HepG2 (cell line): ENCODE data around the gene DCP2. TPM values are rescaled to one million over a fixed set of nuclear protein-coding genes. Genes with fewer than 3 reads are reported as not detected.

ENCODE experiments used
- ATAD3A ChIP-seq: sonication (generic); formaldehyde crosslinking; IDR thresholded peaks from 2 replicates; pipeline ENCODE4 v1.4.0; 2020; ENCODE audit warnings: missing genetic modification reagents
- GATA4 ChIP-seq: sonication (generic); IDR thresholded peaks from 2 replicates; pipeline ENCODE4 v1.6.1; 2016; ENCODE audit warnings: antibody characterized with exemption, low read depth, borderline replicate concordance
- HDAC6 ChIP-seq: fragments of 200-600 bp; sonication (generic); IDR thresholded peaks from 2 replicates; pipeline ENCODE4 v1.7.0; 2017; ENCODE audit warnings: mild to moderate bottlenecking, antibody characterized with exemption, low read length, low read depth
- KLF11 ChIP-seq: IDR thresholded peaks from 2 replicates; pipeline ENCODE4 v1.6.1; 2016; ENCODE audit warnings: missing compliant biosample characterization
- LRRFIP1 ChIP-seq: sonication (generic); formaldehyde crosslinking; conservative IDR thresholded peaks from 2 replicates; pipeline ENCODE4 v1.4.0; 2020; ENCODE audit warnings: missing genetic modification reagents
- NFATC3 ChIP-seq: sonication (generic); formaldehyde crosslinking; IDR thresholded peaks from 2 replicates; pipeline ENCODE4 v1.5.1; 2020; ENCODE audit warnings: mild to moderate bottlenecking, missing genetic modification reagents
- PAF1 ChIP-seq: IDR thresholded peaks from 2 replicates; pipeline ENCODE4 v1.6.1; 2016; ENCODE audit warnings: missing genetic modification reagents, missing compliant biosample characterization
- REST ChIP-seq, 2 experiments: IDR thresholded peaks; 2 replicates each; pipeline ENCODE4 v1.6.1; 2011 to 2012; ENCODE audit warnings: low read length in 2 of 2, borderline replicate concordance in 1 of 2, low read depth in 1 of 2, mild to moderate bottlenecking in 1 of 2, moderate library complexity in 1 of 2
- SETDB1 ChIP-seq: sonication (generic); formaldehyde crosslinking; IDR thresholded peaks from 2 replicates; pipeline ENCODE4 v1.5.1; 2020; ENCODE audit warnings: missing genetic modification reagents, mild to moderate bottlenecking, borderline replicate concordance
- SMYD3 ChIP-seq: sonication (generic); formaldehyde crosslinking; IDR thresholded peaks from 2 replicates; pipeline ENCODE4 v1.8.1; 2023; ENCODE audit warnings: mild to moderate bottlenecking, missing genetic modification reagents
- SP1 ChIP-seq, 2 experiments: fragments of 450-650 bp in 1 of 2; sonication (generic) in 1 of 2; formaldehyde crosslinking in 1 of 2; IDR thresholded peaks; 2 replicates each; pipeline versions ENCODE4 v1.4.0 to v1.6.1; 2016 to 2020; ENCODE audit warnings: missing genetic modification reagents in 1 of 2
- SRF ChIP-seq: IDR thresholded peaks from 2 replicates; pipeline ENCODE4 v1.6.1; 2011; ENCODE audit warnings: mild to moderate bottlenecking, low read depth, low read length, moderate library complexity
- U2AF1 ChIP-seq: fragments of 200-400 bp; formaldehyde crosslinking; optimal IDR thresholded peaks from 2 replicates; pipeline ENCODE3; 2017; ENCODE audit warnings: mild to moderate bottlenecking, low read depth, low read length
- ZBTB3 ChIP-seq: sonication (generic); formaldehyde crosslinking; IDR thresholded peaks from 2 replicates; pipeline ENCODE4 v1.4.0; 2020; ENCODE audit warnings: low read depth, mild to moderate bottlenecking, moderate library complexity, missing genetic modification reagents, borderline replicate concordance
- ZC3H13 ChIP-seq: sonication (generic); formaldehyde crosslinking; IDR thresholded peaks from 2 replicates; pipeline ENCODE4 v1.8.1; 2023; ENCODE audit warnings: mild to moderate bottlenecking, missing genetic modification reagents, moderate library complexity
- ZNF275 ChIP-seq: sonication (generic); formaldehyde crosslinking; IDR thresholded peaks from 2 replicates; pipeline ENCODE4 v1.8.0; 2022; ENCODE audit warnings: missing genetic modification reagents, mild to moderate bottlenecking, inconsistent platforms, borderline replicate concordance
- ZNF512B ChIP-seq: sonication (generic); formaldehyde crosslinking; IDR thresholded peaks from 2 replicates; pipeline ENCODE4 v1.5.1; 2020; ENCODE audit warnings: missing genetic modification reagents, mild to moderate bottlenecking, borderline replicate concordance
- ZNF572 ChIP-seq: sonication (generic); formaldehyde crosslinking; IDR thresholded peaks from 2 replicates; pipeline ENCODE4 v1.5.1; 2020; ENCODE audit warnings: mild to moderate bottlenecking, missing genetic modification reagents
- polyA plus RNA-seq, 8 experiments: library from polyadenylated mRNA; depleted of rRNA in 3 of 8; stranded (reverse) in 7 of 8; unstranded in 1 of 8; fragments of >200 nt; fragmentation: Illumina TruSeq in 4 of 8; extraction: Trizol in 4 of 8; gene quantifications; 2 replicates each; pipeline versions ENCODE4 v1.2.1 to v1.2.3, GENCODE V29; 2011 to 2016; ENCODE audit warnings: low read depth in 4 of 8, missing spikeins in 1 of 8, mixed read lengths in 1 of 8; ENCODE audit not compliant: insufficient read depth in 1 of 8
- total RNA-seq, 5 experiments: library from RNA; depleted of rRNA; stranded (reverse); fragments of >200 nt; fragmentation: Illumina TruSeq; extraction: Trizol; gene quantifications; 2 replicates each; pipeline ENCODE4 v1.2.3, GENCODE V29; 2016; ENCODE audit warnings: low read depth in 1 of 5

Gene DCP2
- total and polyA plus RNA-seq, 2 of the 13 experiments (the other 11 are each of a cell fraction or from before 2014, with no cell fraction given) = 16.2 to 63.4 TPM

GRCh38 chr5:112976432-112977309, at the start of gene DCP2 (continued):
- peak in 1 of 2 experiments; percentile 47; a peak in 2 of 4 replicates for TF ChIP-seq REST (IDR thresholded peaks at IDR 0.05; ENCODE audit: borderline replicate concordance in 1 of 2, low read depth in 1 of 2, low read length in 2 of 2)
- no peak for TF ChIP-seq ATAD3A
- no peak; the same call in 1 of the 2 replicates for TF ChIP-seq KLF11 (CRISPR knock-in tag)
- no peak for TF ChIP-seq SETDB1
- no peak for TF ChIP-seq U2AF1
- no peak for TF ChIP-seq ZNF572
- TF ChIP-seq GATA4 = peak; percentile 18; the same call in 1 of the 2 replicates
- 0 out of 2 replicates have a peak, but pooled peaks have one; percentile 45 for TF ChIP-seq SP1 (IDR thresholded peaks at IDR 0.05)
- peak; percentile 93 for TF ChIP-seq SP1 (CRISPR knock-in tag; IDR thresholded peaks at IDR 0.05)
- TF ChIP-seq LRRFIP1 (CRISPR knock-in tag) = no peak
- no peak for TF ChIP-seq SMYD3
- TF ChIP-seq ZC3H13 (CRISPR knock-in tag) = peak; percentile 38; the same call in 1 of the 2 replicates
- TF ChIP-seq NFATC3 (CRISPR knock-in tag) = no peak
- no peak for TF ChIP-seq HDAC6
- TF ChIP-seq ZBTB3 (CRISPR knock-in tag) = 0 out of 2 replicates have a peak, but pooled peaks have one; percentile 21
- TF ChIP-seq ZNF275 (CRISPR knock-in tag) = no peak; the same call in 1 of the 2 replicates
- no peak for TF ChIP-seq PAF1 (CRISPR knock-in tag)
- no peak for TF ChIP-seq ZNF512B (CRISPR knock-in tag)
- TF ChIP-seq SRF = peak; percentile 4; the same call in 1 of the 2 replicates
